ENCODE data around the gene PARN. TPM values are rescaled to one million over a fixed set of nuclear protein-coding genes. Genes with fewer than 3 reads are reported as not detected.

PARN gene
- total and polyA plus RNA-seq, 2 of the 8 experiments (the other 6 are each of a cell fraction or from before 2014, with no cell fraction given), result 24.5 to 44.6 TPM

- ChIA-PET POLR2A (ENCODE audit: partially characterized antibody) (no interaction called here), CTCF (ENCODE audit: partially characterized antibody) (no interaction called here)
- Histone ChIP-seq H3K79me2 (ENCODE audit: control insufficient read depth in 1 of 2, insufficient read depth in 2 of 2, low read length in 2 of 2) (no peaks in the 10 kb centered on the region), H3K23ac (ENCODE audit: insufficient read length) (no peak overlapping the region), H3K4me1 (replicated peaks in 1 of 4; ENCODE audit: control insufficient read depth in 3 of 4, insufficient read depth in 4 of 4, low read length in 3 of 4) (no peaks in the 10 kb centered on the region), H3K23me2 (ENCODE audit: low read depth, low read length) (no peaks in the 10 kb centered on the region), H3K4me2 (ENCODE audit: insufficient read depth in 1 of 2, low read depth in 2 of 2, low read length in 2 of 2) (no peak overlapping the region), H2BK5ac (ENCODE audit: low read depth, low read length) (no peak overlapping the region), H3K27ac (ENCODE audit: low read depth, low read length) (no peak overlapping the region), H3K18ac (ENCODE audit: extremely low read depth, low read length) (no peak overlapping the region), H3K36me3 (ENCODE audit: control insufficient read depth in 2 of 4, insufficient read depth in 4 of 4, low read length in 3 of 4) (no peaks in the 10 kb centered on the region; a peak in 1 of 8 replicates), H3K4me3 (ENCODE audit: extremely low read depth in 1 of 4, insufficient read depth in 2 of 4, low read depth in 3 of 4, low read length in 4 of 4) (no peak overlapping the region), H2BK120ac (replicated peaks; ENCODE audit: low read depth, low read length) (no peak overlapping the region), H2AFZ (ENCODE audit: low read length) (no peak overlapping the region), H3K4ac (replicated peaks; ENCODE audit: insufficient read length, low read depth, low read length) (no peak overlapping the region), H3K14ac (ENCODE audit: insufficient read length) (no peak overlapping the region), H3K27me3 (replicated peaks in 1 of 4; ENCODE audit: control insufficient read depth in 3 of 4, extremely low read depth in 1 of 4, insufficient read depth in 3 of 4, low read length in 3 of 4) (no peaks in the 10 kb centered on the region), H2BK20ac (ENCODE audit: low read length) (no peak overlapping the region), H2BK15ac (ENCODE audit: low read length) (no peak overlapping the region), H4K8ac (ENCODE audit: extremely low read depth, insufficient read depth, low read length) (no peak overlapping the region), H4K91ac (replicated peaks; ENCODE audit: insufficient read length, low read length) (no peak overlapping the region), H3K9me3 (ENCODE audit: insufficient read depth in 2 of 2, low read depth in 1 of 2, low read length in 1 of 2) (no peaks in the 10 kb centered on the region), H4K20me1 (replicated peaks in 1 of 2; ENCODE audit: control insufficient read depth in 1 of 2, insufficient read depth in 2 of 2, low read length in 2 of 2) (no peaks in the 10 kb centered on the region), H3K9ac (replicated peaks in 1 of 4; ENCODE audit: extremely low read depth in 1 of 4, low read depth in 3 of 4, low read length in 3 of 4) (no peak overlapping the region), H2AK5ac (ENCODE audit: low read depth, low read length) (no peak overlapping the region), H3K79me1 (ENCODE audit: low read depth, low read length) (no peaks in the 10 kb centered on the region), H3K56ac (replicated peaks; ENCODE audit: insufficient read length, low read depth, low read length) (no peak overlapping the region), H4K5ac (ENCODE audit: insufficient read length, low read depth, low read length) (no peak overlapping the region), H2BK12ac (ENCODE audit: low read depth, low read length) (no peak overlapping the region)
- no peak for TF ChIP-seq MAX (IDR thresholded peaks at IDR 0.05)
- no peak for TF ChIP-seq CEBPB (IDR thresholded peaks at IDR 0.05; ENCODE audit: low read depth, low read length)
- TF ChIP-seq EZH2 (IDR thresholded peaks at IDR 0.05; ENCODE audit: low read depth, low read length, severe bottlenecking), result no peak
- TF ChIP-seq TAF7 (optimal IDR thresholded peaks at IDR 0.05; ENCODE audit: borderline replicate concordance, low read depth, low read length), result no peak
- TF ChIP-seq HDAC2 (IDR thresholded peaks at IDR 0.05; ENCODE audit: borderline replicate concordance in 1 of 2, low read depth in 2 of 2, low read length in 2 of 2), result no peak
- TF ChIP-seq JUN (IDR thresholded peaks at IDR 0.05; ENCODE audit: low read depth, low read length), result no peak
- no peak for DNase-seq (ENCODE audit: low read depth in 1 of 2, low spot score in 2 of 2)
- no peak for FAIRE-seq
- 98% methylated on average over 3 of the region's 3 CpGs; no CpG with 5 or more reads in 1 of the 2 experiments for WGBS, 2 experiments (ENCODE audit: extremely low coverage in 1 of 2, insufficient coverage in 1 of 2, insufficient read length in 1 of 2, insufficient replicate concordance in 2 of 2, low coverage in 1 of 2, low lambda C conversion rate in 2 of 2, missing lambda C conversion rate in 1 of 2)
Observed at GRCh38 chr16:14416184-14416583, 213.9 kb downstream of the PARN start.
